Stimulated activated CD4-positive, alpha-beta T cell treated with anti-CD3 and anti-CD28 coated beads, Interleukin-4, amount 100 ng/mL, for 4 hours (primary cell): ENCODE results near the gene ITGA1.

Source experiments
- DNase-seq, 2 experiments: peaks; one replicate each; pipeline ENCODE4 v3.0.0-alpha.2; 2020

The ITGA1 gene

GRCh38 chr5:52869391-52869790 is 81.7 kb downstream of the ITGA1 start:
- no peak for DNase-seq

DNA sequence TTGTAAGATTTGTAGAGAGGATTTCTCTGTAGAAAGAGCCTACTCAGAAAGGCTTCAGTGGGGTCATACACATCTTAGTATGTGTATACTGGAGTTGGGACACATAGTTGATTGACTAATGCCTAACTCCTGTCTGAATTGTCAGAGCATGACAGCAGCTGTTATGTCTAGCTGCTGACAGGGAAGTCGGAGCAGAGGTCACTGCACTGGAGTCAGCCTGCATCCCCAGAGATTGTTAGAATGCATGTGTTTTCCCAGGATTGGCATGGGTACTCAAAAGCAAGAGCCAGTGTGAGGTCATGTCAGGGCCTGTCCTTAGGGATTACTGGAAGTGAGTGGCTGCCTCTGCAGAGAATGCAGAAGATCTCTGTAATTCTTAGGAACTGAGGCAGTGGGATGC is 82.7 kb downstream of the ITGA1 start:
- DNase-seq = no peak

GRCh38 chr5:52875827-52876226 is 88.1 kb downstream of the ITGA1 start:
- DNase-seq = no peak

DNA sequence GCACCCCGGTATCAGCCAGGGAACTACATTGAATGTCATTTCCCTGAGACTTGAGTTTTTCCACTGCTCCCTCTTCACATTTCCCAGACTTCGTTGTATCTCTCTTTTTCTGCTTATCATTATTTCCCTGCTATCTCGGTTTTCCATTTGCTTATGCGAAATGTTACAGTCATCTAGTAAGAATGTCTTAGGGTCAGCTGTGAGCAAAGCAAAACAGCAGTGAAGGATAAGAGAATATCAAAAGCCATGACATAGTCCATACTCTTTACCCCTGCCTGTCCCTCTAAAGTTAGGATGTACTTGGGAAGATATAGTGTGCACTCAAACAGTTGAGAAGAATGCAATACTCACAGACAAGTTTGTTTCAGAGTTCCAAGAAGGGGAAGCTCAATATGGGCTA is 88.7 kb downstream of the ITGA1 start:
- no peak for DNase-seq

GRCh38 chr5:52878656-52879055 is 90.9 kb downstream of the ITGA1 start:
- no peak for DNase-seq

DNA sequence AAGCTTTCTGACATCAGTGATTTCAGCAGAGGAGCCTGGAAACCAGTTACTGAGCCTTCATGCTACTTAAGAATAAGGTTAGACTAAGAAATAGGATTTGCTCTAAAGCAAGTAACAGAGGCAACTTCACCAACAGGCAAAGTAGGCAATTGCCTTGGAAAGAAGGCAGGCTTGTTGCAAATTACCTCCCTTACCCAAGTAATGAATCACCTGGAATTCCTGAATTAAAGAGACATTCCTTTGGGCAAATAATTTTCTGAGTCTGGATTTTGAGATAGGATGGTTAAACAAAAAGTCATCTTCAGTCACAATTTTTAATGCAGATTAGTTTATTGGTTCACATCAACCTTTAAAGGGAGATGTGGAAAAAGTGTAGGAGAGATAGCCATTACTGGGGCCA is 92.8 kb downstream of the ITGA1 start:
- DNase-seq = no peak

DNA sequence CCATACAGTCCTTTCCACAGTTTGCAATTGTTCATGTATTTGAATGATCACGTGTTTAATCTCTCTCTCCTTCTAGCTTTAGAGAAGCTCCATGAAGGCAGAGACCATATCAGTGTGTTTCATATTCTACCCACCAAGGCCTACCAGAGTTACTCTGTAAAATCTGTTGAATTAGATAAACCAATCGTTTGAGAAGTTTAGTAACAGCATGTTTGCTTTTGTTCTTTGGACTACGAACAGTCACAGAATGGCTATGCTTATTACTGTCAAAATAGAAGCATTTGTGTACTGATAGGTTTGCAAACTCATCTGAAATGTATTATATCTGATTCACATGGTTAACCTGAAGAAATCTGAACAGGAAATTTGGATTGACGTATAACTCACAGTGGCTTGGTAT is 93.8 kb downstream of the ITGA1 start:
- DNase-seq = no peak

DNA sequence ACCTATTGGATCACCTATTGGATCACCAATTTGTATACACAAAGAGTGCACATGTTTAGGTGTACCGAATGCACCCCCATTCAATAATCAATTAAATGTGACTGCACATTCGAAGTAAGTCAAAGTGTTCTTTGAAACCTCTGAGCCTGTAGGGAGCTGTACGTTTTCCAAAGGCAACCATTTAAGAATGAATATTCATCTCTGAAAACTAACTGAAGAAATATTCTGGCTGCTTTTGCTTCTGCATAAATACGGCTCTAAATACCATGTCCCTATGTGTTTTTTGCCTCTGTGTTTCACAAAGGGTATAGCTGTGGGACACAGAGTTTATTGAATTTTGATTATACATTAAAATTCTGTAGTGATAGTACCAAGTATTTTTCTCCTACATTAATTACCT is 95.4 kb downstream of the ITGA1 start:
- no peak for DNase-seq

- no peak for DNase-seq
Observed at GRCh38 chr5:52884453-52884852, 96.7 kb downstream of the ITGA1 start.

GRCh38 chr5:52885614-52886013 is 97.9 kb downstream of the ITGA1 start:
- no peak for DNase-seq

GRCh38 chr5:52886206-52886605 is 98.5 kb downstream of the ITGA1 start:
- no peak for DNase-seq

GRCh38 chr5:52887066-52887465 is 99.3 kb downstream of the ITGA1 start:
- DNase-seq = no peak

- DNase-seq = no peak
Observed at GRCh38 chr5:52888363-52888762, 100.6 kb downstream of the ITGA1 start.

DNA sequence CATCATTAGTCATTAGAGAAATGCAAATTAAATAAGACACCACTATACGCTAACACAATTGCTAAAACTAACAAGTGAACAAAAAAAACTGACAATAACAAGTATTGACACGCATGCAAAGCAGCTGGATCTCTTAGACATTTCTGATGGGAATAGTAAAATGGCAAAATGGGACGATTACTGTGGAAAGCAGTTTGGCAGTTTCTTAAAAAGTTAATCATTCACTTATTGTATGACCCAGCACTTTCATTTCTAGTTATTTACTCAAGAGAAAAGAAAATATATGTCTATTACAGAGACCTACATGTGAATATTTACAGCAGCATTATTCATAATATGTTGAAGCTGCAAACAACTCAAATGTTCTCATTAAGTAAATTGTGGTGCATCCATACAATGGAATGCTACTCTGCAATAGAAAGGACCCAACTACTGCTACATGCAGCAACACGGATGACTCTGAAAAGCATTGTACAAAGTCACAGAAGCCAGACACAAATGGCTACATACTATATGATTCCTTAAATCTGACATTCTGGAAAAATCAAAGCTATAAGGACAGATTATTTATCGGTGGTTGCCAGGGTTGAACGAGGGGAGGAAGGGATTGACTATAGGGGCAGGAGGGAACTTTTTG is 104.6 kb downstream of the ITGA1 start:
- no peak for DNase-seq

DNA sequence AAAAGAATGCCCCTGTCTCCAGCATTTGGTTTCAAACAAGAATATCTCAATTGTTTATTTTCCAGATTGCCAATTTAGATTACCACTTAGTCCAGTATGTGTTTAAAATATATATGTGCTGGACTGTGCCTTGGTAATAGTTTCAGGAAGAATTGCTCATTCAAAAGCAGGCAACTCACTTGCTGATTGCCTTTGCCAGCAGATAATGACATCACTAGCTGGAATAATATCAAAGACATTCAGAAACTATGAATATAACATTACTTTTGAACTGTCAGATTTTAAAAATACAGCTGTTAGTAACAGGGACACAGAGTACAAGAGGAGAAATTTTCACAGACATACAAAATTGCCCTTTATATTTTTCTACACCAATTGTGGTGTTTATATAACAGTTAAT is 105.4 kb downstream of the ITGA1 start:
- DNase-seq = no peak

GRCh38 chr5:52893863-52894262 is 106.1 kb downstream of the ITGA1 start:
- DNase-seq = no peak

- no peak for DNase-seq
Observed at GRCh38 chr5:52894451-52894850, 106.7 kb downstream of the ITGA1 start.

DNA sequence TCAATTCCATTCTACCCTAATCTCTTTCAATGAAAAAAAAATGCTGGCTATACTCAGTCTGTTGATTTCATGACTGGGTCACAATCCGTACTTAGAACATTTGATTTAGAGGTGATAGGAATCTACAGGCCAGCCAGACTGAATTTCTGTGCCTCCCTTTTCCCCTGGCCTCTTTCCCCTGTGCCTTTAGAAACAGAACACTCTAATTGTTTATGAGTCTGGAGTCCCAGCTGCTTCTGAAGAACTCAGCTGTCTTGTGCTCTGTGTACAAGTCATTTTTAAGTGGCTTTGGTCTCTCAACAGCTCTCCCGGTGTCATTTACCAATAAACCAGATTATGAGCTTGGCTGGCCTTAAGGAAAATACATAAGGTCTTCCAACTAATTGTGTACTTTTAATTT is 107.4 kb downstream of the ITGA1 start:
- no peak for DNase-seq

DNA sequence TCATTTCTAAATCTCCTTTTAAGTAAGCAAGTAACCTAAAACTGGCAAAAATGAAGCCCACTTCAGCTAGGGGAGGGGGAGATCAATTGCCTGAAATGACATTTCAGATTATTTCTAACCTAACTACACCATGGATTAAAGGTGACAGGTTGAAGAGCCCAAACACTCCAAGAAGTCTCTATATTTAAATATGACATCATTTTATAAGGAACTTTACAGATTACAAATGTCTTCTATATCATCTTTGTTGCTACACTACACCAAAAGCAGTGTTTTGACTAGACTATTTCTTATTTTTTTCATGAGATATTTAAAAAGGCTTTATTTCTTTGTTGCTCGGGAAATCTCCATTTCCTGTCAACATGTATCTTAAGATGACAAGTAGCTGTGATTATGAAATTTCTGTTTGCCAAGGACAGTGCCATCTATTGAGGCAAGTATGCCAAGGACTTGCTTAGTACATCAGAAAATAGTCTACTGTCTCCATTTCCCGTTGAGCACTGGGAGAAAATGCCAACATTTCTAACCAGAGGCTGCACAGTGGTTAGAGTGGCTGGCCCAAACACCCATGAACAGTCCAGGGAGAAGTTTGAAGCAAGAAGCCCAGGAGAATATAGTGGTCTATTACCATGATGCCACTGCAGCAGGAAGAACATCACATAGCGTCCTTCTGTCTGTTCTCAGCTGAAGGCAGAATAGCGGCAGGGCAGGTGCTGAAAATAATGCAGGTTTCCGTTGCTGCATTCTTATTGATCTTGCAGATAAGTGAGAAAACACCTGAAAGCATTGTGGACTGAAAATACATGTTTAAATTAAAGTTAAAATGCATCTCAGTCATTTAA is 108.1 kb downstream of the ITGA1 start:
- no peak for DNase-seq

- DNase-seq = no peak
Observed at GRCh38 chr5:52896534-52897237, 109.0 kb downstream of the ITGA1 start.

DNA sequence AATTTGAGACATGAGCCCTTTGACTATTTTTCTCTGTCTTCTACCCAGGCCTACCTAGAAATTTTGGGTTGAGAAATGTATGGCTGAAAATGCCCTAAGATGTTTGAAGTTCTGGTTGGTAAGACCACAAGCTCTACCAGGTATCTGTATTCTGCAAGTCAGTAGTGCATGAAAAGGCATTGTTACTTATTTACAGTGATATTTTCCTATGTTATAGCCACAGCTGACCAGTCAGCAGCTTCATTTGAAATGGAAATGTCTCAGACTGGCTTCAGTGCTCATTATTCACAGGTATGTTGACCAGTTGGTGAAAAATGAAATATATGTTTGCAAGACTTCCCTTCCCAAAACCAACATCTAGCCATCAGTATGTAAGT is 109.5 kb downstream of the ITGA1 start:
- DNase-seq = no peak

GRCh38 chr5:52898961-52899680 is 111.4 kb downstream of the ITGA1 start:
- no peak for DNase-seq

DNA sequence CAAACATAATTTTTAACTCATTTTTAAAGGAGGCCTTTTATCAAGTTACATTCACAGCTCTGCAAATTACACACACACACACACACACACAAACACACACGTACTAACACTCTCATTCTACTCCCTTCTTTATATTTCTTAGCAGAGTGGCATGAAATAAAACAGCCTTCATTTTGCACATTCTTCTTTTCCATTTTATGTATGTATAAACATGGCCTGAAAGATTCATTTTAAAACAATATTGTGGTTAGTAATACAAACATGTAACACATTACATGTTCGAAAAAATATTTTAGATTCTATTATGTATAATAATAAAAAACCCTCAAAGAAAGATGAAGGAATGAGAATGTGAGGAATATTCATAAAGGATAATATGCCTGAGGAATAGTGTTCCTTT is 115.4 kb downstream of the ITGA1 start:
- DNase-seq = no peak
